Pancreas (tissue), 10 donors: Measurements from ENCODE around the gene FRMPD4. TPM values are rescaled to one million over a fixed set of nuclear protein-coding genes. Genes with fewer than 3 reads are reported as not detected.
"Not testable (repeated sequence)": the region's sequence is repeated elsewhere in the genome, so short reads cannot be mapped to it uniquely, and the experiment has no call there.

Source experiments
- ATAC-seq, 4 donors: fragments of 200-7000 bp; cut with Tn5 transposase; one replicate each; pipeline versions ENCODE4 v1.8.0 to v1.9.1; 2020; ENCODE audit warnings: mild to moderate bottlenecking in 4 of 4, moderate library complexity in 4 of 4
- DNase-seq, 6 donors: peaks; one replicate each; pipeline ENCODE4 v3.0.0-alpha.2; 2020
- FAIRE-seq: peaks from 2 replicates; lab custom pipeline; 2012; peaks lifted over from hg19 to GRCh38; lab: Jason Lieb, UNC
- H3K27ac ChIP-seq, 4 donors: fragments of 200-600 bp; sonication (generic); 1 replicate in 3 of 4; 2 replicates in 1 of 4; pipeline versions ENCODE4 v1.5.0 to v1.8.0; 2020
- H3K27me3 ChIP-seq, 4 donors: fragments of 200-600 bp; one replicate each; pipeline ENCODE4 v1.8.0; 2021
- H3K36me3 ChIP-seq, 3 donors: fragments of 200-600 bp; sonication (generic) in 1 of 3; one replicate each; pipeline versions ENCODE4 v1.5.0 to v1.8.0; 2020 to 2021
- H3K4me1 ChIP-seq, 3 donors: fragments of 200-600 bp; one replicate each; pipeline ENCODE4 v1.8.0; 2021
- H3K4me3 ChIP-seq, 4 donors: fragments of 200-600 bp; sonication (generic) in 2 of 4; one replicate each; pipeline versions ENCODE4 v1.5.0 to v1.8.0; 2020 to 2021
- H3K9me3 ChIP-seq, 4 donors: fragments of 200-600 bp; one replicate each; pipeline ENCODE4 v1.8.0; 2021
- CTCF ChIP-seq, 4 donors: fragments of 200-600 bp; sonication (generic) in 3 of 4; IDR thresholded peaks; one replicate each; pipeline versions ENCODE4 v1.5.0 to v1.8.0; 2021; ENCODE audit warnings: antibody characterized with exemption in 4 of 4
- WGBS, 2 donors: extraction: QIAGEN DNeasy Blood & Tissue Kit; methylation state at CpG; one replicate each; pipeline ENCODE4 v1.1.7; 2013; 5-methylcytosine and 5-hydroxymethylcytosine counted together
- intact Hi-C, 3 donors: fragments of 100-400 bp; cut with DNase I; formaldehyde crosslinking; loops; one replicate each; pipeline versions ENCODE4 v1.11.1 to v1.14.2; 2022
- polyA plus RNA-seq, 2 donors: library from polyadenylated mRNA; stranded (reverse); fragments of 200-250 nt; gene quantifications; one replicate each; pipeline ENCODE4 v1.2.3, GENCODE V29; 2013
- total RNA-seq, 6 donors: library from RNA; stranded (reverse); fragmentation: NEBNext Ultra II Directional in 4 of 6; extraction: Animal tissue kit (Norgen Biotek cat#: 25700) in 4 of 6; gene quantifications; one replicate each; pipeline versions ENCODE4 v1.2.1 to v1.2.4, GENCODE V29; 2021 to 2023
- donor health status: healthy with polysubstance abuse.
- donor health status: DM: no; HTN: no; CAD: no; lungs with moderate emphysema.
- donor health status: DM: no; HTN: no; CAD: no.
- donor health status: control.
- donor health status: control.
- donor health status: Bipolar disorder and iron deficiency.
- donor health status: DM: yes; HTN: yes; CAD: no.
- donor health status: DM: no; HTN: no; CAD: no.
- donor health status: DM: no; HTN: no; CAD: no.
- donor health status: DM: yes; HTN: yes; CAD: no.

The FRMPD4 gene
- total and polyA plus RNA-seq, 8 donors = 0.03 to 0.23 (median 0.06) TPM; not detected in 1

DNA sequence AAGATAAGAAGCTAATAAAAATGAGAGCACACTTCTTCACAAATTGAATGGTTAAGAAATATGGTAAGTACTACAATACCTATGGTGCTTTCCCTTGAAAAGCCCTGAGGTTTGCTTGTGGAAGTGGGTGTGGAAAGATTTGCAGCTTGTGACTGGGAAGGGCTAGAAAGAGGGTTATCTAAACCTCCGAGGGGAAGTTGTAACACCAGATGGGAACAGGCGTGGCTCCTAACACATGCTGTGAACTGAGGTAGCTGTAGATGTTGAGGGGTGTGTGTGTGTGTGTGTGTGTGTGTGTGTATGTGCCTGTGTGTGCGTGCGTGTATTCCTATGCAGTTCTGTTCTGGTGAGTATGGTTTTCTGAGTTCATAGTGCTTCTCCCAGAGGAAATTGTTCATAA is 21.5 kb downstream of the FRMPD4 start:
- Histone ChIP-seq H3K9me3 (no peaks in the 10 kb centered on the region), H3K27me3 (peaks cover 0 to 5% (median 0%) of the 10 kb centered on the region in 4 donors), H3K36me3 (no peaks in the 10 kb centered on the region), H3K4me1 (no peaks in the 10 kb centered on the region), H3K4me3 (no peak overlapping the region), H3K27ac (no peak overlapping the region)
- ATAC-seq (no peak), DNase-seq (no peak), FAIRE-seq (no peak)
- intact Hi-C loops = no loop called here
- TF ChIP-seq CTCF (IDR thresholded peaks at IDR 0.05) = no peak
- 44 to 60% methylated on average over 4 of the region's 4 CpGs for WGBS, 2 donors

DNA sequence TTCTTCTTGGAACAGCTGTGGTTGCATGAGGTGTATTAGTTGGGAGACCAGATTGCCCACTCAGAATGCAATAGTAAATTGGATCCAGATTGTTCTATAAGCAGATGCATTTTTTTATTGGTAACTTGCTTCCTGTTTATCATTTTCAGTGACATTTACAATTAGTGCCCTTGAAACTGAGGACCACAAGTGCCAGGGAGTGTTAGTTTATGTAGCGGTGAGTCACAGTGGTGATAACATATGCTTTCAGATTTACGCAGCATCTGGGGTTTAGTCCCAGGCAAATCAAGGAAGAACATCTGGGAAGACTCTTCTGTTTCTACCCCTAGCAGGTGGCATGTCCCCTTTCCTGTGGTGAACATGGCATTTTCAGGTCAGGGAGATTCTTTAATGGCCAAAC is 24.1 kb downstream of the FRMPD4 start:
- no peak for FAIRE-seq
- no peaks in the 10 kb centered on the region for H3K9me3 ChIP-seq
- 67 to 78% methylated on average over 2 of the region's 2 CpGs for WGBS, 2 donors
- no peak for TF ChIP-seq CTCF (IDR thresholded peaks at IDR 0.05)
- intact Hi-C loops = no loop called here
- no peaks in the 10 kb centered on the region for H3K4me1 ChIP-seq
- H3K27me3 ChIP-seq = peaks cover 0 to 5% (median under 1%) of the 10 kb centered on the region in 4 donors
- no peak overlapping the region for H3K4me3 ChIP-seq
- no peaks in the 10 kb centered on the region for H3K36me3 ChIP-seq
- ATAC-seq = no peak
- no peak for DNase-seq
- no peak overlapping the region for H3K27ac ChIP-seq

DNA sequence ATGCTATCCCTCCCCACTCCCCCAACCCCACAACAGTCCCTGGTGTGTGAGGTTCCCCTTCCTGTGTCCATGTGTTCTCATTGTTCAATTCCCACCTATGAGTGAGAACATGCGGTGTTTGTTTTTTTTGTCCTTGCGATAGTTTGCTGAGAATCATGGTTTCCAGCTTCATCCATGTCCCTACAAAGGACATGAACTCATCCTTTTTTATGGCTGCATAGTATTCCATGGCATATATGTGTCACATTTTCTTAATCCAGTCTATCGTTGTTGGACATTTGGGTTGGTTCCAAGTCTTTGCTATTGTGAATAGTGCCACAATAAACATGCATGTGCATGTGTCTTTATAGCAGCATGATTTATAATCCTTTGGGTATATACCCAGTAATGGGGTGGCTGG is 25.9 kb downstream of the FRMPD4 start:
- FAIRE-seq, H3K9me3 ChIP-seq, H3K4me3 ChIP-seq: not testable (repeated sequence)

DNA sequence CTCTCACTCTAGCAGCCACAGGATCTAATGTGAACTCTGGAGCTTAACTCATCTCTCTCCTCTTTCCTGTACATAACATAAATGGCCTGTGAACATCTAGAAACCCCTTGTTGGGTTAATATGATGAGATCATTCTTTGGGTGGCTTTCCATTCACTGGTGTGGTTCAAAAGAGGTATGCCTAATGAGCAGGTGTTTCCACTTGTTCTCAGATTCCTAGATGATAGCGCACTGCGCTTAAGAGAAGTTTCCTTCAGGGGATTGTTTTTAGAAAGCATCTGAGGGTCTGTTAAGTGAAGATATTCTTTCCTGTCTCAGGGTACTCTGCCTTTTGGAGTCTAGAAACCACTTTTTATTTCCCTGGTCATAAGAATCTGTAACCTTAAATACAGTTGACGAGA is 32.5 kb downstream of the FRMPD4 start:
- Histone ChIP-seq H3K4me3 (no peak overlapping the region), H3K4me1 (no peaks in the 10 kb centered on the region), H3K9me3 (no peaks in the 10 kb centered on the region), H3K36me3 (no peaks in the 10 kb centered on the region), H3K27me3 (peaks cover 0 to 13% (median 0%) of the 10 kb centered on the region in 4 donors), H3K27ac (no peak overlapping the region)
- no peak for DNase-seq
- no peak for FAIRE-seq
- ATAC-seq = no peak
- no peak for TF ChIP-seq CTCF (IDR thresholded peaks at IDR 0.05)
- 87 to 95% methylated on average over 3 of the region's 3 CpGs for WGBS, 2 donors
- intact Hi-C loops = no loop called here

More for the DNA sequence above, 25.9 kb downstream of the FRMPD4 start:
- intact Hi-C loops, H3K27ac ChIP-seq, H3K4me1 ChIP-seq, H3K36me3 ChIP-seq, ATAC-seq, H3K27me3 ChIP-seq, DNase-seq: not testable (repeated sequence)
- 71 to 83% methylated on average over 3 of the region's 3 CpGs for WGBS, 2 donors

DNA sequence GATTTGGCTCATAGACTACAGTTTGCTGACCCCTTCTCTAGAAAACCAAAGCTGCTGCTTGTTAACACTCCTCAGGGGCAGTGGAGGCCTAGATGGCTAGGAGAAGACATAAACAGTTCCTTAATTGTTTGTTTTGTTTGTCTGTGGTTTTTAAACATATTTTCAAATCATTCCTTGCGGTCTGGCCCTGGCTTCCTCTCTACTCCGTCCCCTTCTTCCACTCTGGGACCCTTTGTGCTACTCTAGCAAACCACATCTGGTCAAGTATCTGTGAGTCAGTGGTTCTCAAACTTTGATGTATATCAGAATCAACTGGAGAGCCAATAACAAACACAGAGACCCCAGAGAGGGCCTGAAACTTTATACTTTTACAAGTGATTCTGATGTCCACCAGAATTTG is 36.1 kb downstream of the FRMPD4 start:
- Histone ChIP-seq H3K4me1 (no peaks in the 10 kb centered on the region), H3K9me3 (no peaks in the 10 kb centered on the region), H3K36me3 (no peaks in the 10 kb centered on the region), H3K4me3 (no peak overlapping the region), H3K27me3 (peaks cover 0 to 11% (median 0%) of the 10 kb centered on the region in 4 donors), H3K27ac (no peak overlapping the region)
- intact Hi-C loops = no loop called here
- ATAC-seq (no peak), FAIRE-seq (no peak), DNase-seq (no peak)
- no peak for TF ChIP-seq CTCF (IDR thresholded peaks at IDR 0.05)
- 31 to 46% methylated on average over 2 of the region's 2 CpGs for WGBS, 2 donors
